ENCODE measurements around the gene HDHD3.

HDHD3 gene

GRCh38 chr9:113345190-113345589 lies 31.6 kb downstream of the HDHD3 start:
- H3K4me3 ChIP-seq (ENCODE audit: control insufficient read depth, low read depth, low read length), result no peak overlapping the region
- DNase-seq (ENCODE audit: low read depth), result no peak
- TF ChIP-seq CTCF (IDR thresholded peaks at IDR 0.05; ENCODE audit: control insufficient read depth, insufficient read depth, low read depth, low read length, missing control alignments), result no peak

- no peak overlapping the region for H3K4me3 ChIP-seq (ENCODE audit: control insufficient read depth, low read depth, low read length)
- peak; percentile 7 for DNase-seq (ENCODE audit: low read depth)
These were observed 33.0 kb downstream of the HDHD3 start for GRCh38 chr9:113343732-113344231.

GRCh38 chr9:113341712-113342410 lies 34.9 kb downstream of the HDHD3 start:
- no peak for DNase-seq (ENCODE audit: low read depth)
- TF ChIP-seq CTCF (IDR thresholded peaks at IDR 0.05; ENCODE audit: control insufficient read depth, insufficient read depth, low read depth, low read length, missing control alignments), result no peak
- no peak overlapping the region for H3K4me3 ChIP-seq (ENCODE audit: control insufficient read depth, low read depth, low read length)

More at GRCh38 chr9:113343732-113344231, 33.0 kb downstream of the HDHD3 start:
- TF ChIP-seq CTCF (IDR thresholded peaks at IDR 0.05; ENCODE audit: control insufficient read depth, insufficient read depth, low read depth, low read length, missing control alignments), result no peak

GRCh38 chr9:113340011-113340699 lies 36.6 kb downstream of the HDHD3 start, which contains the start of gene WDR31:
Gene WDR31 (minus strand): TSS chr9:113340275. CDS start chr9:113332022, 8,253 bp downstream.
- no peak for TF ChIP-seq CTCF (IDR thresholded peaks at IDR 0.05; ENCODE audit: control insufficient read depth, insufficient read depth, low read depth, low read length, missing control alignments)
- peak; percentile 55 for DNase-seq (ENCODE audit: low read depth)
- peak within 1 kb of the TSS; percentile 84 for H3K4me3 ChIP-seq (ENCODE audit: control insufficient read depth, low read depth, low read length)

GRCh38 chr9:113337714-113338113 lies 39.1 kb downstream of the HDHD3 start:
- TF ChIP-seq CTCF (IDR thresholded peaks at IDR 0.05; ENCODE audit: control insufficient read depth, insufficient read depth, low read depth, low read length, missing control alignments), result no peak
- no peak overlapping the region for H3K4me3 ChIP-seq (ENCODE audit: control insufficient read depth, low read depth, low read length)
- DNase-seq (ENCODE audit: low read depth), result no peak

- DNase-seq (ENCODE audit: low read depth), result no peak
- TF ChIP-seq CTCF (IDR thresholded peaks at IDR 0.05; ENCODE audit: control insufficient read depth, insufficient read depth, low read depth, low read length, missing control alignments), result no peak
- H3K4me3 ChIP-seq (ENCODE audit: control insufficient read depth, low read depth, low read length), result no peak overlapping the region
These were observed 45.0 kb downstream of the HDHD3 start for GRCh38 chr9:113331780-113332179.
